ENCODE data around the gene BPIFB2.

The BPIFB2 gene

DNA sequence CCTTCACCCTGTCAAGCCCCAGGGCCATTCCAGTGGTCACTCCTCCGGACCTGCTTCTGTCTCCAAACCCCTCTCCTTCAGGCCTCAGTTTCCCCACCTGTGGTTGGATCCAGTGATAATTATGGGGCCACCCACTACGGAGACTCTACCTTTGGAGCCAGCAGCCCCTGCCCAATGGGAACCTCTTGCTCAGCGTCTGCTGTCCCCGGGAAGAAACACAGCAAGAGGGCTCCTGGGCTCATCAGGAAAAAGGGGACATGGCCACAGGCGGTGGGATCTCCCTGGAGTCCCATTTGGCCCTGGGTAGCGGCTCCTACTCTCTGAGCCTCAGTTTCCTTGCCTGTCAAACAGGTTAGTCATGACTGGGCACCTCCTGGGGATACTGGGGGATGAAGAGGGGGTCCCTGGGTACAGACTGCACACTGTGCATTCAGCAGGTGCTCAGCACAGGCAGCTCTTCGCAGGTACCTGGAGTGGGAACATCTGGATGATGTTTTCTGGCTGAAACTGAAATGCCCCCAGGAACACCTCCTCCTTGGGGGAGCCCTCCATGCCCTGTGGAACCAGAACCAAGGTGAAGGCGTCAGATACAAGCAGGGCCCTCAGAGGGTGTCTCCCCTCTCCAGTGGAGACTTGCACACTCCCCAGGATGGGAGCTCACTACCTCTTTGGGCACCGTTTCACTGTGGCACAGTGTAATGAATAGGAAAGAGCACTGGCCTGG is 22.7 kb upstream of the BPIFB2 start:
- DNase-seq (ENCODE audit: low read depth): no peak

- DNase-seq (ENCODE audit: low read depth): no peak
Observed at GRCh38 chr20:32985596-32985995, 21.9 kb upstream of the BPIFB2 start.

DNA sequence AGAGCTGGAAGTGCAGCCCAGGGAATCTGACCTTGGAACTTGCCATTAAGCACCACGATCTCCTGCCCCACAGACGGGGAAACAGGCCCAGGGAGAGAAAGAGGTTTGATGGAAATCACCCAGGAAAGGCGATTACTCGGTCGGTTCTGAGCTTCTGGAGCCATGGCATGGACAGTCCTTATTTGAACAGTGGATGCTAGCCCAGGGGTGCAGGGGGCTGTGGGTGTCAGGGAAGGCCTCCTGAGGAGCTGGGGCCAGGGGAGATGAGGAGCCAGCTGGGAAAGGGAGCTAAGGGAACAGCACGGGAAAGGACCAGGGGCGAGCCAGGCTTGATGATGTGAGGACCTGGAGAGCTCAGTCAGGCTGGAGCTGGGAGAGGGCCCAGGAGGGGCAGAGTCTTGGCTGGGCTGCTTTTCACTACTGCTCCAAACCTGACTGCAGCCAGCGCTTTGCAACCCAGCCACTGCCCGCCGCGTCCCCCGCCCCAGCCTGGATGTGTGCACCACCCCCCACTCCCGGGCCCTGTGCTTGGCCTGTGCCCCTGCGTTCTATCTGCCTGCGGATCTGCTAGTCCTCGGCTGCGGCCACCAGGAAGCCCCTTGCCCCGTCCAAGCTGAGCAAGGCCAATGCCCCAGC is 21.1 kb upstream of the BPIFB2 start:
- DNase-seq (ENCODE audit: low read depth): no peak

GRCh38 chr20:32987044-32987825 is 20.3 kb upstream of the BPIFB2 start:
- DNase-seq (ENCODE audit: low read depth): no peak

GRCh38 chr20:32988008-32988407 is 19.5 kb upstream of the BPIFB2 start:
- no peak for DNase-seq (ENCODE audit: low read depth)

DNA sequence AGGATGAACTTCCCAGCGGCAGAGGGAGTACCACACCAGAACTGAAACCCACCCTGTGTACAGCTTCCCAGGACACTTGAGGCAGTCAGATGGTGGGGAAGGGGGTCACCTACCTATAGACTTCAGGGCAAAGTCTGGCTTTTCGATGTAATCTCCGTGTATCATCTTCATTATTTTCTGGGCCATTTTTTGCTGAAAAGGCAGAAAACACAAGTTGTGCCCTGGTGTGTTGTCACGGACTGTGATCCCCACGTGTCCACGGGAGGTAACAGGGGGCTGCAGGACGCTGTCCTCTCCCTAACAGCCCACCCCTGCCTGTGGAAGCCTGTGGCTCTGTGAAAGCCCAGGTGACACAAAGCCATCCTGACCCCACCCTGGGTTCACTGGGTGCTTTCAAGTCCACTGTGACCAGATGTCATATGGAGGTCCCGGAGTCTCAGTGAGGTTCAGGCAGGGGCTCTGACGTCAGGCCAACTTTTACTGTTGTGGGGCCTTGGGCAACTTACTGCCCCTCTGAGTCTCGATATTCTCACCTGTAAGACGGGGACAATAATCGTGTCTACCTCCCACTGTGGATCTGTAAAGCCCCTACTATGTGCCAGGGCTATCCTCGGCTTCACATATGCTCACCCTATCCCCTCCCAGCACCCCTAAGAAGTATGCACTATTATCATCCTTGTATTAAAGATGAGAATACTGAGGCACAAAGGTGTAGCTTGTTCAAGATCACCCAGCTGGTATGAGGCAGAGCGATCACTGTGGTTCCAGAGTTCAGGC is 17.8 kb upstream of the BPIFB2 start:
- no peak for DNase-seq (ENCODE audit: low read depth)

DNA sequence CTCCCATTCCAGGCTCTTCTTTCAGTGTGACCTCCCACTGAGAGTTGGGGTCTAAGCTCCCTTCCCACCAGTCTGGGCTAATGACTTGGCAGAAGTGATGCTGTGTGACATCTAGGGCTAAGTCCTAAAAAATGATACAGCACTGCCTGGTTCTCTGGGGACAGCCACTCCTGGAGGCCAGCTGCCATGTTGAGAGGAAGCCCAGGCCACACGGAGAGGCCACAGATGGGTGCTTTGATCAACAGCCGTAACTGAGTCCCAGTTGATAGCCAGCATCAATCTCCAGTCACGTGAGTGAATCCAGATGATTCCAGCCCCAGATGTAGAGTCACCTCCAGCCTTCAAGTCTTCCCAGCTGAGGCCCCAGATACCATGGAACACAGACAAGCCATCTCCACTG is 17.1 kb upstream of the BPIFB2 start:
- DNase-seq (ENCODE audit: low read depth): no peak

GRCh38 chr20:32991383-32991782 is 16.1 kb upstream of the BPIFB2 start:
- no peak for DNase-seq (ENCODE audit: low read depth)

GRCh38 chr20:32991792-32992641 is 15.5 kb upstream of the BPIFB2 start:
- no peak for DNase-seq (ENCODE audit: low read depth)

GRCh38 chr20:32993496-32994050 is 13.9 kb upstream of the BPIFB2 start:
- no peak for DNase-seq (ENCODE audit: low read depth)

DNA sequence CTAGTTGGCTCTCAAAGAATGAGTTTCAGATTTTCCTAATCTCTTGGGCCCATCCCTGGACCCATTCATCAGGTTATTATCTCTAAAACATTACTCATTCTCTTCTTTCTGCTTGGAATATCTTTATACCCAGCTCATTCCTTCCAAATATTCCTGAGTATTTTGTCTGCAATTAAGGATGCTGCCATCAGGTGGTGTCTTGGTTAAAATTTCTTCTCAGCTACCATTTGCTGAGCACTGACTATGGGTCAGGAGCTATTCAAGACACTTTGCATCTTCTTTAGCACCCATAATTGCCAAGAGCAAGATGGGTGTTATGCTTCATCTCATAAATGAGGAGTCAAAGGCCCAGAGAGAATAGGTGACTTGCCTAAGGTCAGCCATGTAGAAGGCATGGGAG is 11.7 kb upstream of the BPIFB2 start:
- DNase-seq (ENCODE audit: low read depth): no peak

GRCh38 chr20:32997431-32997830 is 10.1 kb upstream of the BPIFB2 start:
- no peak for DNase-seq (ENCODE audit: low read depth)

DNA sequence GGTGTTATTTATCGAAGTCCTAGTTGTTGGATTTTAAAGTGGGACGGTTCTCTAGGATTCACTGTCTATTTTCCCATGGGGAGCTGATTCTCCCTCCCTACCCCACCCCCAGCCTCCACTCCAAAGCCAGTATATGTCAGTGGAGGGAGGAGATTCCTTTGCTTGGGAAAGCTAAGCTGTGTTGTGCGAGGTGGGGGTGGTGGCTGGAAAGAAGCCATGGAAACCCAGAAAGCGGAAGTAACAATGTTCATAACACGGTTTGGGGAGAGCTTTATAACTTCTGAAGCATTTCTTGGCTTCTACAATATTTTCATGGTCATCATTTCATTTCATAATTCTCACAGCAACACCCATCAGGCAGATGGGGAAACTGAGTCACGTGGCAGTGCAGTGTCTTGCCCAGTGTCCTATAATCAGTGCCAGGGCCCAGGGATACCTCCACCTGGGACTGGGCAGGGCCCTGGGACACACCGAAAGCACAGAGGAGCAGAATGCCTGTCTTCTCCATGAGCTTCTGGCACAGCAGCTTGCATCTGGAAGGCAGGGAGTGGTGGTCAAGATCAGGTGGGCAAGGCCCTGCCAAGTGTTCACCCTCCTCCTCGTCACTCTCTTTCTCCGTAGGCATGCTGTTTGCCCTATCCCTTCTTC is 7.8 kb upstream of the BPIFB2 start:
- DNase-seq (ENCODE audit: low read depth): no peak

GRCh38 chr20:33000802-33001466 is 6.6 kb upstream of the BPIFB2 start:
- DNase-seq (ENCODE audit: low read depth): no peak

DNA sequence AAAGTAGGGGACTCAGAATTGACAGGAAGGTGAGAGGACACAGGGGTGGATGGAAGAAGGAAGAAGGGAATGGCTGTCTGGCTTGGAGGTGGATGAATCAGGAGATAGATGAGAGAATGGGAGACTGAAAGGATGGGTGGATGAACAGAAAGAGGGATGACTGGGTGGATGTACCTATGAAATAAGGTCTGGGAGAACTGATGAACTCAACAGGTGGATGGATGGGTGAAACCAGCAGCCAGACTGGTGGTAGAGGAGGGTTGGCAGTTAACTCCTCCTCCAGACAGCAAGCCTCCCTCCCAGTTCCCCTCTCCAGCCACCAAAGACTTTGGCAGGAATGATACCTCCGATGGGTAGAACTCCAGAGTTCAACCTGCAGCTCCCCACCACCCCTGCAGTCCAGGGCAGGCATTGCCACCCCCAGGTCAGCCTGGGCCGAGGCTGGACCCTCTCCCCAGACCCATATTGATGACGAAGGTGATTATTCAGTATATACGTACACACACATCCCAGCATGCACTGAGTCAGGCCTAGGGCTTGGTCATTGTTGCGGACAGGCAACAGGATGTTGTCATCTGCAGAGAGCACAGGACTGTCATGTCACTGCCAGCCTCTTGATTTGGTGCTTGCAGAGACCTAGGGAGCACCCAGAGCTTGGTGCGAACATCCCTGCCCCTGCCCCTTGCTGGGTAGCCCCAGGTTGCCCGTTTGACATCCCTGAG is 5.3 kb upstream of the BPIFB2 start:
- no peak for DNase-seq (ENCODE audit: low read depth)

GRCh38 chr20:33004141-33004751 is 3.3 kb upstream of the BPIFB2 start, which contains the start of gene SUN5:
Gene SUN5 (minus strand): TSS chr20:33004433. CDS start chr20:33004340, 93 bp downstream.
- no peak for DNase-seq (ENCODE audit: low read depth)

- no peak for DNase-seq (ENCODE audit: low read depth)
Observed at GRCh38 chr20:33005132-33005566, 2.4 kb upstream of the BPIFB2 start.

GRCh38 chr20:33005908-33006775 is 1.4 kb upstream of the BPIFB2 start:
- DNase-seq (ENCODE audit: low read depth): no peak
